ENCODE data around the gene CREBBP.

- TF ChIP-seq CTCF (IDR thresholded peaks at IDR 0.05): no peak
- TF ChIP-seq POLR2A (IDR thresholded peaks at IDR 0.05): no peak
Measured at GRCh38 chr16:3868556-3868955, 12.0 kb downstream of the CREBBP start.
